Measurements from ENCODE around the gene WIPF1. TPM values are rescaled to one million over a fixed set of nuclear protein-coding genes. Genes with fewer than 3 reads are reported as not detected.

The WIPF1 gene
- polyA plus RNA-seq, 1 of the 3 experiments (the other 2 are of a cell fraction): 56.7 TPM

GRCh38 chr2:174529916-174530315 is 67.7 kb downstream of the WIPF1 start:
- Histone ChIP-seq H3K9me2 (no peaks in the 10 kb centered on the region), H3K4me2 (no peak overlapping the region), H3F3A (replicated peaks; ENCODE audit: insufficient read depth) (no peaks in the 10 kb centered on the region), H3K27ac (ENCODE audit: low read depth in 2 of 2, low read length in 1 of 2) (no peak overlapping the region), H3K79me2 (ENCODE audit: insufficient read depth) (no peaks in the 10 kb centered on the region), H3K9ac (no peak overlapping the region), H3K27me3 (ENCODE audit: insufficient read depth) (no peaks in the 10 kb centered on the region), H3K4me3 (ENCODE audit: low read depth in 2 of 2, low read length in 1 of 2) (no peak overlapping the region), H3K4me1 (ENCODE audit: control insufficient read depth in 1 of 2, insufficient read depth in 2 of 2, low read depth in 1 of 2, low read length in 1 of 2) (peaks cover 0 to 9% of the 10 kb centered on the region in 2 experiments; a peak in 2 of 4 replicates), H3K36me3 (replicated peaks in 1 of 2; ENCODE audit: control insufficient read depth in 1 of 2, insufficient read depth in 2 of 2, low read length in 1 of 2) (no peaks in the 10 kb centered on the region), H2AFZ (ENCODE audit: low read depth) (no peak overlapping the region), H4K20me1 (ENCODE audit: insufficient read depth) (no peaks in the 10 kb centered on the region), H3K9me3 (no peaks in the 10 kb centered on the region)
- no peak for DNase-seq
- ChIA-PET CTCF (no interaction called here), POLR2A (no interaction called here)
- WGBS (ENCODE audit: low lambda C conversion rate): 75% methylated on average over 4 of the region's 4 CpGs
- no peak for TF ChIP-seq SMC3 (IDR thresholded peaks at IDR 0.05; ENCODE audit: low read depth, low read length)
- TF ChIP-seq MAX (IDR thresholded peaks at IDR 0.05; ENCODE audit: low read depth): no peak
- no peak for TF ChIP-seq FOXM1 (IDR thresholded peaks at IDR 0.05; ENCODE audit: low read depth)
- no peak for TF ChIP-seq RFX5 (IDR thresholded peaks at IDR 0.05; ENCODE audit: low read length)
- TF ChIP-seq TAF1 (IDR thresholded peaks at IDR 0.05; ENCODE audit: borderline replicate concordance, low read depth, low read length): no peak
- no peak for TF ChIP-seq RAD21 (IDR thresholded peaks at IDR 0.05; ENCODE audit: low read length)
- TF ChIP-seq FOXJ3 (CRISPR knock-in tag; IDR thresholded peaks at IDR 0.05): no peak
- TF ChIP-seq USF2 (IDR thresholded peaks at IDR 0.05; ENCODE audit: borderline replicate concordance, low read depth, low read length): no peak
- no peak for TF ChIP-seq ZBTB33 (IDR thresholded peaks at IDR 0.05; ENCODE audit: borderline replicate concordance, low read depth)
- no peak for TF ChIP-seq ELF1 (IDR thresholded peaks at IDR 0.05)
- TF ChIP-seq PBX3 (IDR thresholded peaks at IDR 0.05): no peak
- no peak for TF ChIP-seq MXI1 (IDR thresholded peaks at IDR 0.05; ENCODE audit: low read depth, low read length)
- TF ChIP-seq TEAD4 (IDR thresholded peaks at IDR 0.05; ENCODE audit: borderline replicate concordance, insufficient read depth): no peak
- TF ChIP-seq GABPA (IDR thresholded peaks at IDR 0.05; ENCODE audit: low read depth): no peak
- TF ChIP-seq RCOR1 (IDR thresholded peaks at IDR 0.05; ENCODE audit: low read length): no peak
- no peak for TF ChIP-seq IRF3 (IDR thresholded peaks at IDR 0.05; ENCODE audit: low read depth, low read length)
- no peak for TF ChIP-seq USF1 (IDR thresholded peaks at IDR 0.05; ENCODE audit: borderline replicate concordance, low read depth)
- no peak for TF ChIP-seq TCF12 (IDR thresholded peaks at IDR 0.05)
- TF ChIP-seq RXRA (IDR thresholded peaks at IDR 0.05; ENCODE audit: borderline replicate concordance, low read depth): no peak
- no peak for TF ChIP-seq YY1 (IDR thresholded peaks at IDR 0.05; ENCODE audit: low read depth)
